Measurements from ENCODE around the gene SUPT16H.

The SUPT16H gene

DNA sequence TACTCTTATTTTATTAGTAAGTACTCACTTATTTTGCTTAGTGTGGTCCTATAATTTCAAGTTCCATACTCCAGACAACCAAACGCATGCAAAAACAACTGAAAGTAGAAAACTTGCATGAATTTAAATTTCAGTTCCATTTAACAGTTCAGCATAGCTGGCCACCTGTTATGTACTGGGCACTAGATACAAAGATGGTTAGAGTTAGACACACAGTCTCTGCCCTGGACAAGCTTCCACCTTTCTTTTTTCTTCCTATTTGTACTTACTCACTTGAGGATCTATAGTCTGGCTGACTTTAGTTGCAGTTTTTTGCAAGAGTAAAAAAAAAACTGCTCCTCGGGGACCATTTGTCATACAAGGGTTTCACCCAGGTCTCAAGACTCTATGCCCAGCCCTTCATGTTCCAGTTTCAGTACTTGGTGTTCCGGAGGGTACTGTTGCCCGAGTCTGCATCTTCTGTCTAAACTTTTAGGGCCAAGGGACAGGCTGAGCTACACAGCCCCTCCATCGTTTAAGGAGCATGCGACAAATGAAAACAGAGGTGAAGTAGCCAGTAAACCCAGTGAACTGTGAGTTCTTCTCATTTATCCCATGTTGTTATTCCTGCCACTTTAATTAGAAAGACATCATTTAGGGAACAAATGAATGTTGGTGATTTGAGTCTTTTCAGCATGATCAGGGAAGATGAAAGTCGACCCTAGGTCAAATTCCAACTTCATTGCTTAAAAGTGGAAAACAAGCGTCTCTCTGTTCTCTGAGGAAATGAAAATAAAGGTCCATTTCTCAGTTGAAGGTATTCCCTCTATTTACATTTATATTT lies 81.6 kb downstream of the SUPT16H start:
- H3K36me3 ChIP-seq (ENCODE audit: control insufficient read depth, insufficient read depth, low read length), result no peaks in the 10 kb centered on the region
- no peak overlapping the region for H3K4me3 ChIP-seq (ENCODE audit: extremely low read depth, insufficient read depth, low read length, poor library complexity, severe bottlenecking)
- no peaks in the 10 kb centered on the region for H3K9me3 ChIP-seq (ENCODE audit: control insufficient read depth, low read length)
- 90 to 92% methylated on average over 6 of the region's 8 CpGs for WGBS, 2 experiments (ENCODE audit: insufficient coverage in 2 of 2)
- no peak overlapping the region for H3K27ac ChIP-seq (ENCODE audit: low read depth, low read length, severe bottlenecking)
- no peaks in the 10 kb centered on the region for H3K4me1 ChIP-seq (ENCODE audit: control insufficient read depth, insufficient read depth, low read length, poor library complexity, severe bottlenecking)

All from mesodermal cell (in vitro differentiated cells).